MV-4-11 (cell line): ENCODE measurements around the gene NHP2.
"Not testable (repeated sequence)": the region's sequence is repeated elsewhere in the genome, so short reads cannot be mapped to it uniquely, and the experiment has no call there.

ENCODE experiments used
- DNase-seq: peaks from one replicate; lab custom pipeline; 2025; lab: John Stamatoyannopoulos, UW

NHP2 gene

DNA sequence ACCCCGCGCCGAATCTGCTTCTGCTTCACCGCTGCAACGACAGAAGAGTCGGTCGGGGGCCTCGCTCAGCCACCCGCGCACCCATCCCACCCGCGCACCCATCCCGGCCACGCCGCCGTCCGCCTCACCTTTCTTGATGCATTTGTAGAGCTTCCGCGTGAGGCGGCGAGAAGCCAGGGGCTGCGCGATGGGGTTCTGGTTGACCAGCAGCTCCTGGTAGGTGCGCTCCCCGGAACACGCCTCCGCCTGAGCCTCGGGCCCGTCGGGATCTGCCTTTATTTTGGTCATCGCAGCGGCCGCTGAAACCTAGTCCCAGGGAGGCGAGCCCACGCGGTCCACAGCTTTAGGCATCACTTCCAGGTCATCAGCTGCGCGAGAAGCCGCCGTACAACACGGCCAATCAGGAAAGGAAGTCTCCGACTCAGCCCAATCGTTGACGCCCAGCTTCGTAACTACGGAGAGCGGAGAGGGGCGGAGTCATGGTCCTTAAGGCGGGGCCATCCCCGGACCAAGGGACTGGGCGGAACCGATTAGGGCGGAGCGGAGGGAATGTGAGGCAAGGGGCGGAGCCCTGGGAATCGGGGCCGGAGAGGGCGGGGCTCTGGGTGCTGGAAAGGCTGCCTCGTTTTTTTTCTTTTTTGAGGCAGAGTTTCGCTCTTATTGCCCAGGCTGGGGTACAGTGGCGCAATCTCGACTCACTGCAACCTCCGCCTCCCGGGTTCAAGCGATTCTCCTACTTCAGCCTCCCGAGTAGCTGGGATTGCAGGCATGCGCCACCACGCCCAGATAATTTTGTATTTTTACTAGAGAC lies at the start of gene NHP2:
TSS of gene NHP2 (minus strand) at position 356 of the 811 bp plus-strand sequence. CDS start at position 288, 68 bp downstream.
- DNase-seq = peak; percentile 99

DNA sequence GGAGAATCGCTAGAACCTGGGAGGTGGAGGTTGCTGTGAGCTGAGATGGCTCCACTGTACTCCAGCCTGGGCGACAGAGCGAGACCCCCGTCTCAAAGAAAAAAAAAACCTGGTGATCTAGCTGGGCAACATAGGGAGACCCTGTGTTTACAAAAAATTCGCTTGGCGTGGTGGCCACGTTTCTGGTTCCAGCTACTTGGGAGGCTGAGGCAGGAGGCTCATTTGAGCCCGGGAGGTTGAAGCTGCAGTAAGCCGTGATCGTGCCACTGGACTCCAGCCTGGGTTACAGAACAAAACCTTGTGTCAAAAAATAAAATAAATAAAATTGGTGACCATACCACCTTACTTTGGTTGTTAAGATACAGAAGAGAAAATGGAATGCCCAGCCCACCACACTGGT lies 48.9 kb upstream of the NHP2 start:
- no peak for DNase-seq

DNA sequence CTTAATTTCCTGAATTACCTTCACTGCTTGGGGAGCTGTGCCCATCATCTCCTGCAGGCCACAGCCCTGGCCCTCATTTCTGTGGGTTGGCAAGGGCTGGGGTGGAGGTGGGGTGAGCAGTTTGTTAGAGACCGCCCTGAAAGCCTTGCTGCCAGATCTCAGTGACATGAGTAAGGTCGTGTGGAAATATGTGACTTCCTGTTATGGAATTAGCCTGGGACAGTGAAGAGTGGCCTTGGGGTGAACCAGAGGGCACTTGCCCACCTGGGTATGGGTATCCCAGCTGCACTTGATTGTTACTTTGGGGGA lies 48.2 kb upstream of the NHP2 start:
- peak; percentile 85 for DNase-seq

DNA sequence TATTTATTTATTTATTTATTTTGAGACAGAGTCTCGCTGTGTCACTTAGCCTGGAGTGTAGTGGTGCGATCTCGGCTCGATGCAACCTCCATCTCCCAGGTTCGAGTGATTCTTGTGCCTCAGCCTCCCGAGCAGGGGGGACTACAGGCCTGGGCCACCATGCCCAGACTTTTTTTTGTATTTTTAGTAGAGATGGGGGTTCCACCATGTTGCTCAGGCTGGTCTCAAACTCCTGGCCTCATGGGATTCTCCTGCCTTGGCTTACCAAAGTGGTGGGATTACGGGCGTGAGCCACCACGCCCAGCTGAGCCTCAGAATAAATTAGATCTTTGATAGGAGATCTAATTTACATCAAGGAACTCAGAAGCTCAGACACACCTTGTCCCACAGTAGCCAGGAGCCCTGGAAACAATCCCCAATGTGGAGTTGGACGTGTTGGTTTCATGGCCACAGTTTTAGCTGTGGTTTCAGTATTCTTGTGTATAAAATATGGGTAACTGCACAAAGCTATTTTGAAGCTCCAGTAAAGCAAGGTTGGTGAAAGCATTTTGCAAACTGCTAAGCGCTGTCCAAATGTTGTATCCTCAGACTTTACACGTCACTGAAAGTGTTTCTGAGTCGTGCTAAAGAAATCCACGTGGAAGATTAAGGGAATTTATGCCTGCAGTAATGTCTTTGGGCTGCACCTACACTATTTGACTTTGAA lies 47.7 kb upstream of the NHP2 start:
- no peak for DNase-seq

DNA sequence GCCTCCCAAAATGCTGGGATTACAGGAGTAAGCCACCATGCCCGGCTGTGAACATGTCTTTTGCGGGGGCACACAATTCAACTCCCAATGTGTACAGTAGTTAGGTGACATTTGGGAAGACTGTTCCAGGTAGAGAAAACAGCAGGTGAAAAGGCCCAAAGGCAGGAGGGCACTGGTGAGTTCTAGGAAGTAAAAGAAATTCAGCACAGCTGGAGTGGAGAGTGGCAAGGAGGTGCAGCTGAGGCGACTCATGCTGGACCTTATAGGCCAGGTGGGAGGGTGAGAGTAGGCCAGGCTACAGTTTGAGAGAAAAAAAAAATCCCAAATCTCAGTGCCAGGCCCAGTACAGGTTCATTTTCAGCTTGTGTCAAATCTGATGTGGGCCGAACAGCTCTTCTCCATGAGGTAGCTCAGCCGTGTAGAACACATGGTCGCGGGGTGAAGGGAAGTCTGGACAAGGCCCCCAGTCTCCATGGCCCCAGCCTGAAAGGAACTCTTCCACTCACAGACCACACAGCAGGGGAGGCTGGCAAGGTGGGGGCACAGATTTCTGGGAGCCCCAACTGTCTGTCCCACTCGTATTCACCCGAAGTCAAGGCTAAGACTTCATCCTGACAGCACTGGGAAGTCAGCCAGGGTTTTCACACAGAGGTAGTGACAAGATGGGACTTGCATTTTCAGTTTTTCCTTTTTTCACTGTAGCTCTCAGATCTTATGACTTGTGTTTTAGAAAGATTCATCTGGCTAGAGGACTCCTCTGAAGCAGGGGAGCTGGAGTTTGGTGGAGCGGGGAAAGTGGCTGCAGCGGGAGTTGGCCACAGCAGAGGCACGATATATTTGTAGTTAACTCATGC lies 46.1 kb upstream of the NHP2 start:
- no peak for DNase-seq

DNA sequence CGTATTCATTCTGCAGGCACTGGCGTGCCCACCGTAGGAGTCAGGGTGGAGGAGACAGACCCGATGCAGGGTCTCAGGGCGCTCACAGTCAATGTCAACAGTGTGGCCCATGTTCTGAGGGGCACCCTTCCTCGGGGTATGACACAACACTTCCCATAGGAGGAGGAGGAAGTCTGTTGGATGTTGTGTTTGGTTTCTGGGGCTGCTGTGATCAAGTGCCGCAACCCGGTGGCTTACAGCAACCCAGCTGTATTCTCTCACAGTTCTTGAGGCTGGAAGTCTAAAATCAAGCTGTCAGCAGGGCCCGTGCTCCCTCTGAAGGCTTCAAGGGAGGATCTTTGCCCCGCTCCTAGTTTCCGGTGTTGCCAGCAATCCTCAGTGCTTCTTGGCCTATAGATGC lies 45.0 kb upstream of the NHP2 start:
- DNase-seq = peak; percentile 46

DNA sequence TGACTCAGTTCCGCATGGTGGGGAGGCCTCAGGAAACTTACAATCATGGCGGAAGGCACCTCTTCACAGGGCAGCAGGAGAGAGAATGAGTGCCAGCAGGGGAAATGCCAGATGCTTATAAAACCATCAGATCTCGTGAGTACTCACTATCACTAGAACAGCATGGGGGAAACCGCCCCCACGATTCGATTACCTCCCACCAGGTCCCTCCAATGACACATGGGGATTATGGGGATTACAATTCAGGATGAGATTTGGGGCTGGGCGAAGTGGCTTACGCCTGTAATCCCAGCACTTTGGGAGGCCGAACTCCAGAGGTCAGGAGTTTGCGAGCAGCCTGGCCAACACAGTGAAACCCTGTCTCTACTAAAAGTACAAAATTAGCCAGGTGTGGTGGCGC lies 44.5 kb upstream of the NHP2 start:
- not testable (repeated sequence) for DNase-seq

DNA sequence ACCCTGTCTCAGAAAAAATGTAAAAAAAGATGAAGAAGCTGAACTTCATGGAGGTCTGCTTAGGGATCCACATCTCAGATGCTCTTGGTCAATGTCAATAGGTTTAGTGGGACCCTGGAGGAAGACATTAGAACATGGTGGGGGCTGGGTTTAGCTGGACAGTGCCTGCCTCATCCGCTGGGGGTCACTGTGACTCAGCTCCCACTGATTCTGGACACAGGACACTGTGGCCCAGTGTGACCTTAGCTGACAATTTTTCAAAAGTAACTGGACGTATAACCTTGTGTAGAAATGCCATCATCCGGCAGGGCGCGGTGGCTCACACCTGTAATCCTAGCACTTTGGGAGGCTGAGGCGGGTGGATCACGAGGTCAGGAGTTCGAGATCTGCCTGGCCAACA lies 43.3 kb upstream of the NHP2 start:
- DNase-seq = no peak

DNA sequence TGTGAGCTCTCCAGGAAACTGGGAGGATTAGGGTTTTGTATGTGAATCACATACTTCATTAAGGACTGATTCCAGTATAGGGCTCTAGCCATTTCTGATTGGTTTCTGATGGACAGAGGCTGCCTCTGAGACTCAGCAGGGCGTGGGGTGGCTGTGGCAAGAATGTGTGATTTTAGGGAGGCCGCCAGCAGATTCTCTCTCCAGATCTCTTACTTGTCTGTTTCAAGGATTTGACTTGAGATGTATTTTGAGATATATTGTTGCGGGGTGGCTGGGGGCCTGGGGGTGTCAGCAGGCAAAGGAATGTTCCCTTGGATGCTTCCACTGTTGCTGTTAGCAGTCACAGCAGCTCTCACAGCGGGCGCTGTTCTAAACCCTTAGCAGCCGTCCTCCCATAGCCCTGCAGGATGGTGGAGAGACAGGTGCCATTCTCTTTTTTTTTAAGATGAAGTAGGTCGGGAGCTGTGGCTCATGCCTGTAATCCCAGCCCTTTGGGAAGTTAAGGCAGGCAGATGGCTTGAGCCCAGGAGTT lies 42.7 kb upstream of the NHP2 start:
- no peak for DNase-seq

DNA sequence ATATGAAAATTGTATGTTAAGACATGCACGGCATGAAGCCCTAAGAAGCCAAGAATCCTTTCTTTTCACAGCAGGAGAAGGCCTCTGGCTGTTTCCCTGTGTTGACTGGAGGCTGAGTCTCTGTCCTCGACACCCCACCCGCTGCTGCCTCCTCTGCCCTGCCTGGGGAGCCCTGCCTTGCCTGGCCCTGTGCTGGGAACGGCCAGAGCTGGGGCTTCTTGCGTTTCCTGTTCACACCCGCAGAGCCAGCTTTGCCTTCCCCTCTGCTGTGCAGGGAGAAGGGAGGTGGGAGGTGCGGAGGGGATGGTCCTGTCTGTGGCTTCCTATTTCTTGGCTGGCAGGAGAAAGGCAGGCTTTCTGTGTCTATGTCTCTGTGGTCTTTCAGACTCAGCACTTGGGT lies 40.3 kb upstream of the NHP2 start:
- peak; percentile 36 for DNase-seq

DNA sequence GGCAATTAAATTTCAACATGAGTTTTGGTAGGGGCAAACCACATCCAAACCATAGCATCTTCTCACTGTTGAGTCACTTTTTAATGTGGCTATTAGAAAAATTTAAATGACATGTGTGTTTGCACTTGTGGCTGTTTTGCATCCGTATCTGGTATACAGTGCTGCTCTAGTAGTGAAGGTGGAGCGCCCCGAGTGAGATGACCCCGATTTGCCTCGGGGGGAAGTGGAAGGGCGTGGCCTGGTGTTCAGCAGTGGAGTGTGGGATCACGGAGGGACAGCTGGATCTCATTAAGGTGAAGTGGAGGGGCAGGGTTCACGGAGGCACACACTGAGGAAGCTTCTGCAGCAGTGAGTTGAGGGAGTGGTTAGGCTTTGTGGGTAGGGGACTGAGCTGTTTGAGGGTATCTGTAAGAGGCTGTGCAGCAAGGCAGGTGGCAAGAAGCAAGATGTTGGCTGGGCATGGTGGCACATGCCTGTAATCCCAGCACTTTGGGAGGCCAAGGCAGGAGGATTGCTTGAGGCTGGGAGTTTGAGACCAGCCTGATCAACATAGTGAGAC lies 39.6 kb upstream of the NHP2 start:
- DNase-seq = no peak

DNA sequence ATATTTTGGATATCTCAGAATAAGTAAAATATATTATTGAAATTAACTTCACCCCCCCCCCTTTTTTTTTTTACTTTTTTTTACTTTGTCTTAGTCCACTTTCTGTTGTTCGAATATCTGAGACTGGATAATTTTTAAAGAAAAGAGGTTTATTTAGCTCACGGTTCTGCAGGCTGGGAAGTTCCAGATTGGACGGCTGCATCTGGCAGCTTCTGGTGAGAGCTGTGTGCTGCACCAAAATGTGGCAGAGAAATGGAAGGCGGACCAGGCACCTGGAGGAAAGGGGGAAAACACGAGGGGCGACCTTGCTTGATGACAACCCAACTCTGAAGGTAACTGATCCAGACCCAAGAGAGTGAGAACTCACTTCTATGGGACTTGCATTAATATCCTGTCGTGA lies 39.1 kb upstream of the NHP2 start:
- no peak for DNase-seq

DNA sequence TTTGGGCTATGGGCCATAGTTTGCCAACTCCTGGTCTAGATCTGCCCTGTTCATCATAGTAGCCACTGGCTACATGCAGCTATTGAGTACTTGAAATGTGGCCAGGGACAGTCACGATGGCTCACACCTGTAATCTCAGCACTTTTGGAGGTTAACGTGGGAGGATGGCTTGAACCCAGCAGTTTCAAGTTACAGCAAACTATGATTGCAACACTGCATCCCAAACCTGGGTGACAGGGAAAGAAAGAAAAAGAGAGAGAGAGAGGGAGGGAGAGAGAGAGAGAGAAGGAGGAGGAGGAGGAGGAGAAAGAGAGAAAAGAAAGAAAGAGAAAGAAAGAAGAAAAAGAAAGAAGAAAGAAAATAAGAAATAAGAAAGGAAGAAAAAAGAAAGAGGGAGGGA lies 38.6 kb upstream of the NHP2 start:
- DNase-seq = no peak

DNA sequence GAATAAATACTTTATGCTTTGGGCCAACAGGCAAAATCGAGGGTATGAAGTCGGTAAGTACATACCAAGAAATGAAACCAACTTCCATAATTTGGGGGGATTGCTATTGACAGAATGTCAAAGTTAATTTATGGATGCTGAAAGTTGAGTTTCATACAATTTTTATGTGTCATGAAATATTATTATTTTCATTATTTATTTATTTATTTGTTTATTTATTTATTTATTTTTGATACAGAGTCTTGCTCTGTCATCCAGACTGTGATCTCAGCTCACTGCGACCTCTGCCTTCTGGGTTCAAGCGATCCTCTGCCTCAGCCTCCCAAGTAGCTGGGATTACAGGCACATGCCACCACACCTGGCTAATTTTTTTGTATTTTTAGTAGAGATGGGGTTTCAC lies 38.0 kb upstream of the NHP2 start:
- DNase-seq = no peak

DNA sequence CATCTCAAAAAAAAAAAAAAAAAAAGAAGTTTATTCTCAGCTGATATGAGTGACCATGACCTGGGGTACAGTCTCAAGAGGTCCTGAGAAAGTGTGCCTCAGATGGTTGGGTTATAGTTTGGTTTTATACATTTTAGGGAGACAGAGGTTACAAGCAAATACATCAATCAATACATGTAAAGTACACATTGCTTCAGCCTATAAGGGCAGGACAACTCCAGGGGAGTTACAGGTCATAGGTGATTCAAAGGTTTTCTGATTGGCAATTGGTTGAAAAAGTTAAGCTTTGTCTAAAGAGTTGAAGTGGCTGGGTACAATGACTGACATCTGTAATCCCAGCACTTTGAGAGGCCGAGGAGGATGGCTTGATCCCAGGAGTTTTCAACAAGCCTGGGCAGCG lies 35.7 kb upstream of the NHP2 start:
- DNase-seq = no peak

DNA sequence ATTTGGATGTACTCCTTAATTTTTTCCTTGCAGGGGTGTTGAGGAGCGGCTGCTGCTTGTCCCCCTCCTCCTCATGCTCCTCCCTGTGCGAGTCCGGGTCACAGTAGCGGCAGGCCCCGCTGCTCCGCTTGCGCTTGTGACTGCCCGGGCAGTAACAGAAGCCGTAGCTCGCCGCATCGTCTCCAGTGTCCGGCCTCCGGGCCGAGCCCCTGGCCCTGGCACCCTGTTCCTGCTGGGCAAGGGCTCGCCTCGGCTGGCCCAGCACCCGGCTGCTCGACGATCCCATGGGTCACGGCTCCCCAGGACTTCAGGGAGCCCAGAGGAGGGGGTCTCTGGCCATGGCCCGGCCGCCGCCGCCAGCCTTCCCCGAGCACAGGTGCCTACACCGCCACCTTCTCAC lies 33.3 kb upstream of the NHP2 start, which contains the start of gene GMCL2:
TSS of gene GMCL2 (minus strand) at position 358 of the 400 bp plus-strand sequence. CDS start at position 286, 72 bp downstream.
- no peak for DNase-seq

DNA sequence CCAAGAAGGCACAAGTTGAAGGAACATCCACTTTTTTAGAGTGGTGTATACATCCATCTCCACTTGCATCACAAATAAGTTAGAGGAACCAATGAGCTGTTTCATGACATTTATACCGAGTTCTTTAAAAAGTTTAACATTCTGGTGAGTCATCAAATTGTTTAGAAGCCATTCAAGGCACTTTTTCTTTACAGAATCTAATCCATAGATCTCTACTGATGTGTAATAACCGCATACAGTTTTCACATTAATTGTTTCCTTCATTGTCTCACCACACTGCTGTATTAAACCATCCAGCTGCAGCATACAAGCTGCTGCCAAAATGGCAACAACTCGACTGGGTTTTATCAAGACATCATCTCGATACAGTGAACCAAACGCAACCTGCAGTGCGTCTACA lies 32.7 kb upstream of the NHP2 start:
- DNase-seq = peak; percentile 54

DNA sequence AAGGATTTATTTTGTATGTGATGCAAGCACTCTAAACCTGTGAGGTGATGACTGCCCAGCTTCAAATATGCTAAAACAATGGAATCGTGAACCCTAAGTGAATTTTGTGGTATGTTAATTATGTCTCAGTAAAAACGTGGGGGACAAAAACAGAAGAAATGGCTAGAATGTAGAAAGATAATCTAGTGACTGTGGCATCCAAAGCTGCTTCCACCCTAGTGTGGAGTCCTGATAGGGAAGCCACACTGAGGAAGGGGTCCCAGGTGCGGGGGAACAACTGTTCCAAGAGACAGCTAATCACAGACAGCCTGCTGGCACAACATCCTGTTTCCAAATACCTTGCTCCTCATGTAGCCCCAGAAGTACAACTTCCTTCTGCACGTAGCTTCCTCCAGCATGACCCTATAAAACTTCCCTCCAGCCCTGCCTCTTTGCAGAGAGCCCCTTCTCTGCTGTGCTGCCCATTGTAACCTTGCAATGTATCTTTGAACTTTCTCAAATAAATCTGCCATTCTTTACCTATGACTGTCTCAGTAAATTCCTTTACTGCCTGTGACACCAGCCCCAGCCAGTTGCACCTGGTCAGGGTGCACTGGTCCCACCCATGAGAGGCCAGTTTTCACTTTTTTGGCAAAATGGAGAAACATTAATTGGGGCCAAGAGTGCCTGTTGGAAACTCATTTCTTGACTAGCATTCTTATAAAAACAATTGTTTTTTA lies 28.6 kb upstream of the NHP2 start:
- peak; percentile 55 for DNase-seq

DNA sequence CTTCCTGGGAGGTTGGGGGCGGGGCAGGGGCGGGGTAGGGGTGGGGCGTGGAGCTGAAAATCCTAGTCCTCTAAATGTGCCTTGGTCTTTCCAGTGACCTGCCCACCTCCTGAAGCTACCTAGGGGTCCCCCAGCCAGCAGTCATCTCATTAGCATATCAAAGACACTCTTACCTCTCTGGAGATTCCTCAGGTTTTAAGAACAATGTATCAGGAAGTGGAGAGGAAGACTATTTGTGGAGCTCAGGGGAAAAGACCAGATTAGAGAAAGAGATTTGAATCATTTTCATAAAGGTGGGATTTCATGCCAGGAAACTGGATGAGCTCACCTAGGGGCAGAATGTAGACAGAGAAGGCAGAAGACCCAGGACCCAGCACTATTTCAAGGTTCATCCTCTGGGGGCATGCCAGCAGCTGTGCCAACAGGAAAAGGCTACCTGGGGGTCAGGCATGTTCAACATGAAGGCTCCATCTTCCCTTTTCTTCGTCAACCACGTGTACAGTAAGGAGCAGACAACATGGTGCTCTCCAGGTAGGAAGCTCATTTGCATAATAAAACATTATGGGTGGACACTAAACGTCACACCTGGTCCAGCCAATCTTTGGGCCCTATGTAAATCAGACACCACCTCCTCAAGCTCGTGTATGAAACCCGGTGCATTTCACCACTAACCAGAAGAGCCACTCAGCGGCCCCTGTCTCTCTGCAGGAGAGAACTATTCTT lies 26.6 kb upstream of the NHP2 start:
- DNase-seq = no peak

DNA sequence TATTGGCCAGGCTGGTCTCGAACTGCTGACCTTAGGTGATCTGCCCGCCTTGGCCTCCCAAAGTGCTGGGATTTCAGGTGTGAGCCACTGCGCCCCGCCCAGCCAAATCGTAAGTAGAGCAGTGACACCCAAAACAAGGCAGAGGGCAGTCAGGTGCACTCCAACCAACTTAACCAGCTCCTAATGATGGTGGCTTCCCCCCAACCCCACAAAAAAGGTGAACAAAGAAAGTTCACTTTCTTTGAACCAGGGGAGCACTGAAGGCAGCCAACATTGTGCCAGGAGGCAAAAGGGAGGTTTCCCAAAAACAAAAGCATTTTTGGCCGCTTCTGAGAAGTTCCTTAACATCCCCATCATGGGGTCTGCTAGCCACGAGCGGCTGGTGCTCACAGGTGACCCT lies 23.9 kb upstream of the NHP2 start:
- DNase-seq = no peak

DNA sequence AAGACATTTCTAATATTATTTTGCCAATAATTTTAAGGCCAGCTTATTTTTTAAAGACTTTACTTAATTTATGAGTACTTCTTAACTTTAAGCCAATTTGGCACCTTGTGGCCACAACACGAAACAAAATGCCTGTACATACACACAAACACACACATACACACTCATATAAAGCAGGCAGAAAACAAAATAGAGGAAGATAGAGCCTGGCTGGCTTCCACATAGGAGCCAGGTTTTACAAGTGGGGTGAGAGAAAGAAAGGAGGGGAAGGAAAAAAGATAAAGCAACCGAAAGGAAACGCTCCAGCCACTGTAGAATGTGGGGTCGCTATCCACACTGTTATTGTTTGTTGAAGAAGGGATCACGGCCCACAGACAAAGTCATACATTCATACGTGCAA lies 23.1 kb upstream of the NHP2 start:
- DNase-seq = no peak
